K562 (cell line): ENCODE data around the gene ASMT. TPM values are rescaled to one million over a fixed set of nuclear protein-coding genes. Genes with fewer than 3 reads are reported as not detected.

Experiments
- CAMTA2 ChIP-seq: fragments of 250-450 bp; sonication (Bioruptor Pico); conservative IDR thresholded peaks from 2 replicates; pipeline ENCODE4 v1.5.1; 2022
- FOXJ2 ChIP-seq: fragments of 200-800 bp; sonication (Bioruptor generic); IDR thresholded peaks from 2 replicates; pipeline ENCODE4 v1.6.1; 2016; ENCODE audit warnings: missing genetic modification characterization, missing compliant biosample characterization
- FOXM1 ChIP-seq, 2 experiments: fragments of 450-650 bp in 1 of 2; sonication (generic) in 1 of 2; formaldehyde crosslinking in 1 of 2; IDR thresholded peaks; 2 replicates each; pipeline versions ENCODE4 v1.6.1 to v1.9.0; 2017 to 2022; ENCODE audit warnings: low read depth in 2 of 2, mild to moderate bottlenecking in 2 of 2, missing genetic modification reagents in 1 of 2, moderate library complexity in 1 of 2
- GATAD2B ChIP-seq: fragments of 450-650 bp; IDR thresholded peaks from 2 replicates; pipeline ENCODE4 v1.6.1; 2017; ENCODE audit warnings: mild to moderate bottlenecking, borderline replicate concordance
- HDAC2 ChIP-seq: fragments of 450-650 bp; IDR thresholded peaks from 2 replicates; pipeline ENCODE4 v1.6.1; 2016; ENCODE audit warnings: mild to moderate bottlenecking
- HDAC3 ChIP-seq: fragments of 450-650 bp; IDR thresholded peaks from 2 replicates; pipeline ENCODE4 v1.6.1; 2018; ENCODE audit warnings: borderline replicate concordance, mild to moderate bottlenecking, moderate library complexity; ENCODE audit not compliant: partially characterized antibody
- ILK ChIP-seq: fragments of 450-650 bp; IDR thresholded peaks from 2 replicates; pipeline ENCODE4 v1.6.1; 2016; ENCODE audit warnings: missing genetic modification characterization, low read depth, mild to moderate bottlenecking, missing compliant biosample characterization, moderate library complexity, borderline replicate concordance
- PHF20 ChIP-seq: fragments of 450-650 bp; IDR thresholded peaks from 2 replicates; pipeline ENCODE4 v1.6.1; 2018; ENCODE audit not compliant: partially characterized antibody
- PTTG1 ChIP-seq: fragments of 450-650 bp; IDR thresholded peaks from 2 replicates; pipeline ENCODE4 v1.6.1; 2016; ENCODE audit warnings: low read depth, mild to moderate bottlenecking, missing genetic modification characterization, missing compliant biosample characterization
- RBM25 ChIP-seq: fragments of 200-400 bp; formaldehyde crosslinking; IDR thresholded peaks from 2 replicates; pipeline ENCODE4 v1.6.1; 2018; ENCODE audit warnings: low read length, low read depth, moderate library complexity; ENCODE audit not compliant: severe bottlenecking
- REST ChIP-seq, 2 experiments: fragments of 450-650 bp; formaldehyde crosslinking in 1 of 2; IDR thresholded peaks; 2 replicates each; pipeline versions ENCODE4 v1.4.0 to v1.6.1; 2014 to 2020; ENCODE audit warnings: mild to moderate bottlenecking in 2 of 2, borderline replicate concordance in 1 of 2, low read depth in 1 of 2
- TBP ChIP-seq: optimal IDR thresholded peaks from 2 replicates; pipeline ENCODE3; 2011; ENCODE audit warnings: low read depth, low read length, improper control_type of control experiment
- ZNF121 ChIP-seq: sonication (generic); formaldehyde crosslinking; conservative IDR thresholded peaks from 2 replicates; pipeline ENCODE4 v1.8.0; 2022; ENCODE audit warnings: missing genetic modification reagents
- ZNF445 ChIP-seq: fragments of 250-450 bp; sonication (Bioruptor Pico); IDR thresholded peaks from 2 replicates; pipeline ENCODE4 v1.4.0; 2020; ENCODE audit warnings: low read depth, mild to moderate bottlenecking, moderate library complexity
- ZNF696 ChIP-seq: fragments of 250-450 bp; sonication (Bioruptor Pico); conservative IDR thresholded peaks from 2 replicates; pipeline ENCODE4 v1.4.0; 2020; ENCODE audit warnings: mild to moderate bottlenecking, moderate library complexity
- ZNF830 ChIP-seq: fragments of 250-450 bp; sonication (Bioruptor Pico); IDR thresholded peaks from 2 replicates; pipeline ENCODE4 v1.5.0; 2021; ENCODE audit warnings: mild to moderate bottlenecking
- polyA plus RNA-seq, 8 experiments: library from polyadenylated mRNA; depleted of rRNA in 4 of 8; stranded (reverse) in 5 of 8; unstranded in 3 of 8; fragments of >200 nt; fragmentation: Nextera tagmentation in 2 of 8; fragmentation: Illumina TruSeq in 1 of 8; extraction: Ambion mirVana in 2 of 8; extraction: Trizol in 1 of 8; gene quantifications; 2 replicates each; pipeline versions ENCODE4 v1.2.1 to v1.2.3, GENCODE V29; 2011 to 2014; ENCODE audit warnings: inconsistent platforms in 1 of 8, missing spikeins in 1 of 8
- total RNA-seq, 7 experiments: library from RNA; depleted of rRNA in 6 of 7; stranded (reverse); fragments of >200 nt in 6 of 7; fragmentation: Illumina TruSeq in 2 of 7; extraction: Trizol in 2 of 7; gene quantifications; 2 replicates each; pipeline versions ENCODE4 v1.2.1 to v1.2.3, GENCODE V29; 2011 to 2021; ENCODE audit warnings: low replicate concordance in 1 of 7
- TF ChIP-seq, protein P1 (sequence below): fragments of 450-650 bp; conservative IDR thresholded peaks from 2 replicates; pipeline ENCODE4 v1.6.1; 2016; ENCODE audit warnings: missing genetic modification characterization, low read depth, mild to moderate bottlenecking, missing compliant biosample characterization, moderate library complexity
- TF ChIP-seq, protein P2 (sequence below): sonication (generic); formaldehyde crosslinking; IDR thresholded peaks from 2 replicates; pipeline ENCODE4 v1.8.1; 2023; ENCODE audit warnings: mild to moderate bottlenecking, missing genetic modification reagents

The ASMT gene
- total and polyA plus RNA-seq, 9 of the 15 experiments (the other 6 are each of a cell fraction or from before 2014, with no cell fraction given): 0.06 TPM; not detected in 8

DNA sequence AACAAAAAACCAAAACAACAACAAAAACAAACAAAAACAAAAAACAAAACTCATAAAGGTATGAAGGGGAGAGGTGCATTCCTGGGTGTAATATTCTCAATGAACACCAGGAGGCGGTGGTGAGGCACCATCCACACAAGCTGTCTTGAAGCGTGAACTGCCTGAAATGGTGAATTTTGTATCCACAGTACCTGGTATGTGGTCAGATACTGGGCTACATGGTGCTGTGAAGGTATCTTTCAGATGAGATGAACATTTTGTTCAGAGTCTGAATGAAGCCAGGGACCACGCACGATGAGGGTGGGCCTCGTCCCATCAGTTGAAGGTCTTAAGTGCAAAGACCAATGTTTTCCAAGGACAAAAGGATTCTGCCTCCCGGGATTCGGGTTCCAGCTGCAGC, 58.5 kb downstream of the ASMT start (continued):
- TF ChIP-seq CAMTA2 (no peak), ZNF121 (CRISPR knock-in tag) (no peak), TBP (no peak), RBM25 (peak; percentile 55), ZNF445 (CRISPR knock-in tag) (no peak), REST (IDR thresholded peaks at IDR 0.05; ENCODE audit: borderline replicate concordance) (peak; percentile 47; the same call in 1 of the 2 replicates), REST (CRISPR knock-in tag; IDR thresholded peaks at IDR 0.05; ENCODE audit: low read depth) (no peak), ZNF696 (CRISPR knock-in tag) (no peak), FOXJ2 (tag) (no peak), PTTG1 (tag) (no peak), ZNF830 (CRISPR knock-in tag) (no peak), HDAC3 (no peak), GATAD2B (no peak), PHF20 (no peak), ILK (tag) (no peak), HDAC2 (no peak), FOXM1 (IDR thresholded peaks at IDR 0.05; ENCODE audit: low read depth) (peak; percentile 67), FOXM1 (CRISPR knock-in tag; IDR thresholded peaks at IDR 0.05; ENCODE audit: low read depth) (no peak)
- TF ChIP-seq, protein P1, sequence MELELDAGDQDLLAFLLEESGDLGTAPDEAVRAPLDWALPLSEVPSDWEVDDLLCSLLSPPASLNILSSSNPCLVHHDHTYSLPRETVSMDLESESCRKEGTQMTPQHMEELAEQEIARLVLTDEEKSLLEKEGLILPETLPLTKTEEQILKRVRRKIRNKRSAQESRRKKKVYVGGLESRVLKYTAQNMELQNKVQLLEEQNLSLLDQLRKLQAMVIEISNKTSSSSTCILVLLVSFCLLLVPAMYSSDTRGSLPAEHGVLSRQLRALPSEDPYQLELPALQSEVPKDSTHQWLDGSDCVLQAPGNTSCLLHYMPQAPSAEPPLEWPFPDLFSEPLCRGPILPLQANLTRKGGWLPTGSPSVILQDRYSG (tag): no peak
- TF ChIP-seq, protein P2, sequence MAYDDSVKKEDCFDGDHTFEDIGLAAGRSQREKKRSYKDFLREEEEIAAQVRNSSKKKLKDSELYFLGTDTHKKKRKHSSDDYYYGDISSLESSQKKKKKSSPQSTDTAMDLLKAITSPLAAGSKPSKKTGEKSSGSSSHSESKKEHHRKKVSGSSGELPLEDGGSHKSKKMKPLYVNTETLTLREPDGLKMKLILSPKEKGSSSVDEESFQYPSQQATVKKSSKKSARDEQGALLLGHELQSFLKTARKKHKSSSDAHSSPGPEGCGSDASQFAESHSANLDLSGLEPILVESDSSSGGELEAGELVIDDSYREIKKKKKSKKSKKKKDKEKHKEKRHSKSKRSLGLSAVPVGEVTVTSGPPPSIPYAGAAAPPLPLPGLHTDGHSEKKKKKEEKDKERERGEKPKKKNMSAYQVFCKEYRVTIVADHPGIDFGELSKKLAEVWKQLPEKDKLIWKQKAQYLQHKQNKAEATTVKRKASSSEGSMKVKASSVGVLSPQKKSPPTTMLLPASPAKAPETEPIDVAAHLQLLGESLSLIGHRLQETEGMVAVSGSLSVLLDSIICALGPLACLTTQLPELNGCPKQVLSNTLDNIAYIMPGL (CRISPR knock-in tag): no peak
